Measurements from ENCODE around the gene RBP3.

RBP3 gene

DNA sequence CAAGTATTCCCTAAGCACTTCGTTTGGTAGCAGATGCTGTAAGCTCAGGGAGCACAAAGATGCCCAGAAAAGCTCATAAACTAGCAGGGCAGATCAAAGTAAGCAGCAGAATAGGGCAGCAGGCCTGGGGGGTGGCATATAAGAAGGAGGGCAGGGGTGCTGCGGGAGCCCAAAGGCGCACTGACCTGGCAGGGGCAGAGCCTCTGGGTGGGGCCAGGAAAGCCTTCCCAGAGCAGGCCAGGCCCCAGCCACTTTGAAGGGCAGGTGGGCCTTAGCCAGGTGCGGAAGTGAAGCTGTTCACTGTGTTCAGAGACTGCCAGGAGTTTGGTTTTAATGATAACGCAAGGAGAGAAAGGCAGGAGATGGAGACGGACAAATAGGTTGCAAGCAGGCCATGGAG is 44.3 kb upstream of the RBP3 start:
- H3K36me3 ChIP-seq (ENCODE audit: control insufficient read depth, low read length) = no peaks in the 10 kb centered on the region
- H3K27ac ChIP-seq (ENCODE audit: low read depth, low read length) = no peak overlapping the region
- no peak for TF ChIP-seq EZH2phosphoT487 (IDR thresholded peaks at IDR 0.05; ENCODE audit: borderline replicate concordance, low read length)
- TF ChIP-seq, protein P1, sequence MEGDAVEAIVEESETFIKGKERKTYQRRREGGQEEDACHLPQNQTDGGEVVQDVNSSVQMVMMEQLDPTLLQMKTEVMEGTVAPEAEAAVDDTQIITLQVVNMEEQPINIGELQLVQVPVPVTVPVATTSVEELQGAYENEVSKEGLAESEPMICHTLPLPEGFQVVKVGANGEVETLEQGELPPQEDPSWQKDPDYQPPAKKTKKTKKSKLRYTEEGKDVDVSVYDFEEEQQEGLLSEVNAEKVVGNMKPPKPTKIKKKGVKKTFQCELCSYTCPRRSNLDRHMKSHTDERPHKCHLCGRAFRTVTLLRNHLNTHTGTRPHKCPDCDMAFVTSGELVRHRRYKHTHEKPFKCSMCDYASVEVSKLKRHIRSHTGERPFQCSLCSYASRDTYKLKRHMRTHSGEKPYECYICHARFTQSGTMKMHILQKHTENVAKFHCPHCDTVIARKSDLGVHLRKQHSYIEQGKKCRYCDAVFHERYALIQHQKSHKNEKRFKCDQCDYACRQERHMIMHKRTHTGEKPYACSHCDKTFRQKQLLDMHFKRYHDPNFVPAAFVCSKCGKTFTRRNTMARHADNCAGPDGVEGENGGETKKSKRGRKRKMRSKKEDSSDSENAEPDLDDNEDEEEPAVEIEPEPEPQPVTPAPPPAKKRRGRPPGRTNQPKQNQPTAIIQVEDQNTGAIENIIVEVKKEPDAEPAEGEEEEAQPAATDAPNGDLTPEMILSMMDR (IDR thresholded peaks at IDR 0.05; ENCODE audit: low read depth, low read length, poor library complexity, severe bottlenecking) = no peak
- H3F3A ChIP-seq (ENCODE audit: control insufficient read depth, insufficient read depth) = no peaks in the 10 kb centered on the region
- H3K4me1 ChIP-seq (ENCODE audit: control insufficient read depth, low read length) = no peaks in the 10 kb centered on the region
- H3K4me3 ChIP-seq (ENCODE audit: low read length) = no peak overlapping the region
- no peaks in the 10 kb centered on the region for H3K9me3 ChIP-seq (ENCODE audit: control insufficient read depth, insufficient read depth, low read length)
- no peak overlapping the region for H3K4me2 ChIP-seq (ENCODE audit: low read length)
- no peaks in the 10 kb centered on the region for H4K20me1 ChIP-seq (ENCODE audit: control insufficient read depth, insufficient read depth, low read depth, low read length)
- H3K79me2 ChIP-seq (ENCODE audit: control insufficient read depth, low read length) = no peaks in the 10 kb centered on the region
- H3K27me3 ChIP-seq (ENCODE audit: control insufficient read depth, low read length) = no peaks in the 10 kb centered on the region; the same call in 1 of the 2 replicates
- H3K9me2 ChIP-seq (replicated peaks; ENCODE audit: control insufficient read depth, low read length) = no peaks in the 10 kb centered on the region

DNA sequence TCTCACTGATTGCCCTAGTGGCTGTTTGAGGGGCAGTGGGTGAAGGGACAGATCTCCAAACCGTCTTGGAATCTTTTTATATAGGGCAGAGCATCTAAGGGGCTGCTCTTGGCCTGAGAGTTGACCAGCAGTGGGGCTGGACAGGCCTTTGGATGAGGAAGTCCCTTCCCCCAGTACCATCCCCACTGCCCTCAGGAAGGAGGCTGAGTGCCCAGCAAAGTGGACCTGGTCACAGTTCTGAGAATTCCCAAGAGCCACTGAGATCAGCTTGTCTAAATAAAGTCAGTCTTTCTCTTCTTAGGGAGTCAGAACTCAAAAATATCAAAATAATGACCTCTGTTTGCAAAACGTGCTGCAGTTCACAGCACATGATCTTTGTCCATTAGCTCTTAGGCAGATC is 42.6 kb upstream of the RBP3 start:
- Histone ChIP-seq H4K20me1 (ENCODE audit: control insufficient read depth, insufficient read depth, low read depth, low read length) (no peaks in the 10 kb centered on the region), H3K4me1 (ENCODE audit: control insufficient read depth, low read length) (no peaks in the 10 kb centered on the region), H3K27me3 (ENCODE audit: control insufficient read depth, low read length) (no peaks in the 10 kb centered on the region), H3K36me3 (ENCODE audit: control insufficient read depth, low read length) (no peaks in the 10 kb centered on the region), H3K9me3 (ENCODE audit: control insufficient read depth, insufficient read depth, low read length) (no peaks in the 10 kb centered on the region), H3K27ac (ENCODE audit: low read depth, low read length) (no peak overlapping the region), H3F3A (ENCODE audit: control insufficient read depth, insufficient read depth) (no peaks in the 10 kb centered on the region), H3K79me2 (ENCODE audit: control insufficient read depth, low read length) (no peaks in the 10 kb centered on the region), H3K4me2 (ENCODE audit: low read length) (no peak overlapping the region), H3K4me3 (ENCODE audit: low read length) (no peak overlapping the region), H3K9me2 (replicated peaks; ENCODE audit: control insufficient read depth, low read length) (no peaks in the 10 kb centered on the region)
- TF ChIP-seq, protein P1 (IDR thresholded peaks at IDR 0.05; ENCODE audit: low read depth, low read length, poor library complexity, severe bottlenecking) = no peak
- TF ChIP-seq EZH2phosphoT487 (IDR thresholded peaks at IDR 0.05; ENCODE audit: borderline replicate concordance, low read length) = no peak

DNA sequence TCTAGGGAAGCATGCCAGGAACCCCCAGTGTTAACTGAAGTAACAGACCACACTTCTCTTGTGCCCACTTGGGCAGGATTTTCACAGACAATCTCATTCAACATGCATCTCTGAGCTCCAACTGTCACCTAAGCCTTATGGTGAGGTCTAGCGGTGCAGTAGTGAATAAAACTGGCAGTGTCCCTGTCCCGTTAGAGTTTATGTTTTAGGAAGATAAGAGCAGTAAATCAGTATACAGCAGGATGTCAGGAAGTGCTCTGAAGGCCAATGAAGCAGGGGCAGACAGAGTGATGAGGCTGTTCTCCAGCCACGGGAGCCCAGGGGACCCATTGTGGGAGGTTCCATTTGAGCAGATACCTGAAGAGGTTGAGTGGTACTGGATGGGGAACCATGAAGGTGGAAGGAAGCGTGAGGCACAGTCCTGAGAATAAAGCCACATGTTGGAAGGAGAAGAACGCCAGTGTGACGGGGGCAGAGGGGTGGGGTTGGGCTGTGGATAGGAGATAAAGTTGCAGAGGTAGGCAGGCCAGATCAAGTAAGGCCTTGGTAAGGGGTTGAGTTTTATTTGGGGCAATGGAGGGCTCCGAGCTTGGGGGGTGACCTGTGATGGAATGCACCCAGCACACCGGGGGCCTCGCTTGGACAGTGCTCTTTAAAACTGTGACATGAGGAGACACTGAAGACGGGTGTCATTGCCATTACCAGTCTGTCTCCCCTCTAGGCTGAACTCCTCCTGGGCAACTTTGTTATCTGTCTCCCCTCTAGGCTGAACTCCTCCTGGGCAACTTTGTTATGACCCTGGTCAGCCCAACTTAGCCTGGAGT is 41.6 kb upstream of the RBP3 start:
- no peak overlapping the region for H3K27ac ChIP-seq (ENCODE audit: low read depth, low read length)
- H3K27me3 ChIP-seq (ENCODE audit: control insufficient read depth, low read length) = no peaks in the 10 kb centered on the region
- H3K79me2 ChIP-seq (ENCODE audit: control insufficient read depth, low read length) = no peaks in the 10 kb centered on the region
- no peak overlapping the region for H3K4me3 ChIP-seq (ENCODE audit: low read length)
- TF ChIP-seq, protein P1 (IDR thresholded peaks at IDR 0.05; ENCODE audit: low read depth, low read length, poor library complexity, severe bottlenecking) = no peak
- no peak for TF ChIP-seq EZH2phosphoT487 (IDR thresholded peaks at IDR 0.05; ENCODE audit: borderline replicate concordance, low read length)
- no peaks in the 10 kb centered on the region for H3K36me3 ChIP-seq (ENCODE audit: control insufficient read depth, low read length)
- H3K9me3 ChIP-seq (ENCODE audit: control insufficient read depth, insufficient read depth, low read length) = no peaks in the 10 kb centered on the region
- H3K9me2 ChIP-seq (replicated peaks; ENCODE audit: control insufficient read depth, low read length) = no peaks in the 10 kb centered on the region
- H3K4me1 ChIP-seq (ENCODE audit: control insufficient read depth, low read length) = no peaks in the 10 kb centered on the region
- H3F3A ChIP-seq (ENCODE audit: control insufficient read depth, insufficient read depth) = no peaks in the 10 kb centered on the region
- H3K4me2 ChIP-seq (ENCODE audit: low read length) = no peak overlapping the region
- no peaks in the 10 kb centered on the region for H4K20me1 ChIP-seq (ENCODE audit: control insufficient read depth, insufficient read depth, low read depth, low read length)

Measured in DOHH2 (cell line).